GM23248 (cell line): ENCODE results near the gene CDH1.

ENCODE experiments used
- EZH2 ChIP-seq: fragments of 200-600 bp; sonication (generic); IDR thresholded peaks from 2 replicates; pipeline ENCODE4 v1.6.1; 2018; ENCODE audit warnings: antibody characterized with exemption, mild to moderate bottlenecking; ENCODE audit not compliant: insufficient read depth, poor library complexity, severe bottlenecking
- EZH2phosphoT487 ChIP-seq: fragments of 200-600 bp; sonication (generic); IDR thresholded peaks from 2 replicates; pipeline ENCODE4 v1.6.1; 2018; ENCODE audit warnings: antibody characterized with exemption, moderate library complexity, mild to moderate bottlenecking, low read depth; ENCODE audit not compliant: insufficient read depth

- TF ChIP-seq EZH2 (no peak), EZH2phosphoT487 (no peak)
These were observed 47.2 kb upstream of the CDH1 start for GRCh38 chr16:68689921-68690320.
